Left colon (tissue), 2 donors: ENCODE data around the gene ATP11C. TPM values are rescaled to one million over a fixed set of nuclear protein-coding genes. Genes with fewer than 3 reads are reported as not detected.

Experiments used
- ATAC-seq: fragments of 200-7000 bp; cut with Tn5 transposase; one replicate; pipeline ENCODE4 v1.9.1; 2020; ENCODE audit warnings: mild to moderate bottlenecking, moderate library complexity
- DNase-seq, 2 donors: peaks; one replicate each; pipeline ENCODE4 v3.0.0-alpha.2; 2020
- intact Hi-C, 2 donors: fragments of 100-400 bp; cut with DNase I in 1 of 2; cut with micrococcal nuclease in 1 of 2; formaldehyde crosslinking; loops; one replicate each; pipeline versions ENCODE4 v1.11.2 to v1.14.0; 2022; cut with DNase I, micrococcal nuclease
- microRNA-seq, 2 donors: library from miRNA; unstranded; fragments of <30 nt; microRNA quantifications; one replicate each; pipeline versions ENCODE4 v1.1.0 to v1.2.0, GENCODE V29; 2020
- total RNA-seq, 2 donors: library from RNA; stranded (reverse); fragmentation: NEBNext Ultra II Directional; extraction: Animal tissue kit (Norgen Biotek cat#: 25700); gene quantifications; one replicate each; pipeline ENCODE4 v1.2.1, GENCODE V29; 2021
- donor health status: DM: no; HTN: no; CAD: no.
- donor health status: DM: yes; HTN: yes; CAD: no.

ATP11C gene
- total RNA-seq, 2 donors from 2014 or later = 12.8 to 13.3 TPM

DNA sequence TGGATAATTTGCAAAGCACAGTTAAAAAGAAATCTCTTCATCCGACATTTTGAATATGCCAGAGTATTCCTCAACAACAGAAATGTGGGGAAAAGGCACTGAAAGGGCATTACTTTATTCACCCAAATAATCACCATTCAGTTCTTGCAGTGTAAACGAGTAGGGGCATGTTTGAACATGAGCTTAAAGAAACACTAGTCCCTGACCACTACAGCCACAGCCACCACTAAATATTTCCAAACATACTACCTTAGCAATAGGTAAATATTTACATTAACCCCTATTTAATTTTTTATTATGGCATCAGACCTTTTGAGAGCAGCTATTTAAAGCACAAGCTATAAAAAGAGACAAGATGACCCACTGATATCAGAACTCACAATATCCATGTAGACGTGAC lies 252.5 kb downstream of the ATP11C start:
- ATAC-seq (no peak), DNase-seq (no peak)
- intact Hi-C loops = no loop called here

Small RNAs within 50 kb of the gene (microRNA-seq; reads per million reads assigned to microRNA genes)
- 175 to 185 reads per million in 2 donors for gene MIR505

Other genes starting within 250 kb of the ATP11C start
- gene MCF2, start 224.9 kb downstream of the ATP11C start, total RNA-seq = not detected
- not detected for gene CXorf66, start 32.5 kb upstream of the ATP11C start, total RNA-seq